Osteoblast (primary cell): ENCODE data around the gene LRRTM4. TPM values are rescaled to one million over a fixed set of nuclear protein-coding genes. Genes with fewer than 3 reads are reported as not detected.

Source experiments
- DNase-seq: peaks from one replicate; pipeline ENCODE4 v3.0.0; 2011; ENCODE audit warnings: low spot score, mixed read lengths; ENCODE audit not compliant: insufficient read length; ENCODE audit errors: missing footprints
- H2AFZ ChIP-seq: 2 replicates; pipeline ENCODE4 v1.6.0; 2011; ENCODE audit warnings: mild to moderate bottlenecking, low read length
- H3K27ac ChIP-seq: 2 replicates; pipeline ENCODE4 v1.5.1; 2011; ENCODE audit warnings: mild to moderate bottlenecking, low read depth, low read length, moderate library complexity
- H3K27me3 ChIP-seq: 2 replicates; pipeline ENCODE4 v1.6.0; 2012; ENCODE audit warnings: mild to moderate bottlenecking, control low read depth, inconsistent platforms, low read length, moderate library complexity; ENCODE audit not compliant: insufficient read depth
- H3K36me3 ChIP-seq: 2 replicates; pipeline ENCODE4 v1.5.1; 2011; ENCODE audit warnings: mild to moderate bottlenecking, low read length, control low read depth, moderate library complexity; ENCODE audit not compliant: insufficient read depth
- H3K4me1 ChIP-seq: 2 replicates; pipeline ENCODE4 v1.5.1; 2011; ENCODE audit warnings: mild to moderate bottlenecking, low read length, control low read depth, moderate library complexity; ENCODE audit not compliant: insufficient read depth
- H3K4me2 ChIP-seq: 2 replicates; pipeline ENCODE4 v1.6.0; 2011; ENCODE audit warnings: mild to moderate bottlenecking, low read length; ENCODE audit not compliant: insufficient read depth
- H3K4me3 ChIP-seq: fragments of 200-600 bp; sonication (generic); 3 replicates; pipeline ENCODE4 v1.5.1; 2012; ENCODE audit warnings: mild to moderate bottlenecking, low read length, inconsistent platforms; ENCODE audit not compliant: insufficient read depth
- H3K79me2 ChIP-seq: 2 replicates; pipeline ENCODE4 v1.6.0; 2012; ENCODE audit warnings: mild to moderate bottlenecking, low read length, control low read depth, inconsistent platforms; ENCODE audit not compliant: insufficient read depth
- H3K9me3 ChIP-seq: 2 replicates; pipeline ENCODE4 v1.5.1; 2011; ENCODE audit warnings: low read depth, low read length, control low read depth
- H4K20me1 ChIP-seq: 2 replicates; pipeline ENCODE4 v1.6.0; 2012; ENCODE audit warnings: mild to moderate bottlenecking, low read length, control low read depth; ENCODE audit not compliant: insufficient read depth
- CTCF ChIP-seq: IDR thresholded peaks from 2 replicates; pipeline ENCODE4 v1.5.1; 2011; ENCODE audit warnings: mild to moderate bottlenecking, low read depth, low read length, moderate library complexity; ENCODE audit errors: extremely low read depth
- total RNA-seq: library from RNA; depleted of rRNA; stranded (reverse); fragments of >200 nt; gene quantifications from 2 replicates; pipeline ENCODE4 v1.2.3, GENCODE V29; 2012

Gene LRRTM4
- total RNA-seq, 1 donor = not detected

GRCh38 chr2:77001895-77002294 lies 520.3 kb downstream of the LRRTM4 start:
- H3K4me2 ChIP-seq = no peak overlapping the region
- no peak overlapping the region for H3K4me3 ChIP-seq
- no peaks in the 10 kb centered on the region for H3K36me3 ChIP-seq
- no peak for TF ChIP-seq CTCF
- peaks cover 3% of the 10 kb centered on the region for H3K9me3 ChIP-seq
- no peaks in the 10 kb centered on the region for H3K79me2 ChIP-seq
- no peak for DNase-seq
- no peak overlapping the region for H3K27ac ChIP-seq
- no peak overlapping the region for H2AFZ ChIP-seq
- H4K20me1 ChIP-seq = no peaks in the 10 kb centered on the region
- H3K4me1 ChIP-seq = no peaks in the 10 kb centered on the region
- H3K27me3 ChIP-seq = no peaks in the 10 kb centered on the region

GRCh38 chr2:76998704-76999103 lies 523.5 kb downstream of the LRRTM4 start:
- no peak for DNase-seq
- Histone ChIP-seq H3K4me2 (no peak overlapping the region), H3K4me1 (no peaks in the 10 kb centered on the region), H3K27me3 (no peaks in the 10 kb centered on the region), H3K79me2 (no peaks in the 10 kb centered on the region), H3K36me3 (no peaks in the 10 kb centered on the region), H3K9me3 (peaks cover 3% of the 10 kb centered on the region), H3K27ac (no peak overlapping the region), H4K20me1 (no peaks in the 10 kb centered on the region), H2AFZ (no peak overlapping the region), H3K4me3 (no peak overlapping the region)
- TF ChIP-seq CTCF = no peak

- no peak for TF ChIP-seq CTCF
- Histone ChIP-seq H3K79me2 (no peaks in the 10 kb centered on the region), H3K27me3 (no peaks in the 10 kb centered on the region), H3K27ac (no peak overlapping the region), H3K36me3 (no peaks in the 10 kb centered on the region), H3K4me1 (no peaks in the 10 kb centered on the region), H3K9me3 (peaks cover 3% of the 10 kb centered on the region), H3K4me3 (no peak overlapping the region), H2AFZ (no peak overlapping the region), H4K20me1 (no peaks in the 10 kb centered on the region), H3K4me2 (no peak overlapping the region)
- no peak for DNase-seq
Measured at GRCh38 chr2:76998152-76998551, 524.0 kb downstream of the LRRTM4 start.

GRCh38 chr2:76997296-76997695 lies 524.9 kb downstream of the LRRTM4 start:
- H3K79me2 ChIP-seq = no peaks in the 10 kb centered on the region
- no peak overlapping the region for H3K4me2 ChIP-seq
- H3K9me3 ChIP-seq = peaks cover 3% of the 10 kb centered on the region
- no peaks in the 10 kb centered on the region for H3K36me3 ChIP-seq
- no peaks in the 10 kb centered on the region for H3K4me1 ChIP-seq
- no peak for TF ChIP-seq CTCF
- no peak for DNase-seq
- no peak overlapping the region for H3K4me3 ChIP-seq
- no peaks in the 10 kb centered on the region for H4K20me1 ChIP-seq
- H2AFZ ChIP-seq = no peak overlapping the region
- H3K27me3 ChIP-seq = no peaks in the 10 kb centered on the region
- no peak overlapping the region for H3K27ac ChIP-seq
